Measurements from ENCODE around the gene MYL11.

MYL11 gene

DNA sequence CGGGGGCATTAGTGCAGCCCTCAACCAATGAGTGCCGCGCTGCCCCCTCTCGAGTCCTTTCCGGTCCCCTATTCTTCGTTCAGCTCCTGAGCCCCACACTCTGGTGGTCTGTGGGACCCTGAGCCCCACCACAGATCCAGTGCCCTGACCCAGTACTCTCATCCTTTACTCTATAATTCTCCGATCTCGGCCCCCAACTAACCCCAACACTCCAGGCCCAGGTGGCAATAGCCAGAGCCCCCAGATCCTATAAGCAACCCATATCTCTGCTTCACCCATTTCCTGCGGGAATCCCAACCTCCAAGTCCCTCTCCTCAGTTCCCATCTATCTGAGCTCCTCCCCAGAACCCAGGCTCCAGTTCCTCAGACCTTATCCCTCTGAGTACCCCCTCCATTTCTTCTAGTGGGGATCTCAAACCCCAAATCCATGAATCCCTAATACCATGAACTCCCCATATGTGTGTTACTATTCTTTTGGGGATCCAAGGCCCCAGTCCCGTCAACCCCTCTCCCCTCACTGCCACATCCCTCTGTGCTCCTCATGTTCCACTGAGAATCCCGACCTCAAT, 3.3 kb upstream of the MYL11 start:
- no peak for DNase-seq (ENCODE audit: low read depth)

GRCh38 chr16:30372038-30372712, 2.4 kb upstream of the MYL11 start:
- DNase-seq (ENCODE audit: low read depth) = no peak

- no peak for DNase-seq (ENCODE audit: low read depth)
These were observed 1.9 kb upstream of the MYL11 start for GRCh38 chr16:30372725-30373124.

DNA sequence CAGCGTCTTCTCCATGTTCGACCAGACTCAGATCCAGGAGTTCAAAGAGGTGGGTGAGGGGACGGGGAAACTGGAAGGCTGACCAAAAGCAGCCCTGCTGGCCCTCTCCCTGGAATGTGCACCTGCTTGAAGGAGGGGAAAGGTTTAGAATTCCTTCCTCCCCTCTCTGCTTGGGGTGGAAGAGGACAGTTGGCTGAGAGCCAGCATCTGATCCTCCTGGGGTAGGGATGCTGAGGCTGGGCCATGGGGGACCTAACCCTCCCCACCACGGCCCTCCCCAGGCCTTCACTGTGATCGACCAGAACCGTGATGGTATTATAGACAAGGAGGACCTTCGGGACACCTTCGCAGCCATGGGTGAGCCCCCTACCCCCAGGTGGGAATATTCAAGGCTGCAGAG, 1.3 kb downstream of the MYL11 start:
- no peak for DNase-seq (ENCODE audit: low read depth)

DNA sequence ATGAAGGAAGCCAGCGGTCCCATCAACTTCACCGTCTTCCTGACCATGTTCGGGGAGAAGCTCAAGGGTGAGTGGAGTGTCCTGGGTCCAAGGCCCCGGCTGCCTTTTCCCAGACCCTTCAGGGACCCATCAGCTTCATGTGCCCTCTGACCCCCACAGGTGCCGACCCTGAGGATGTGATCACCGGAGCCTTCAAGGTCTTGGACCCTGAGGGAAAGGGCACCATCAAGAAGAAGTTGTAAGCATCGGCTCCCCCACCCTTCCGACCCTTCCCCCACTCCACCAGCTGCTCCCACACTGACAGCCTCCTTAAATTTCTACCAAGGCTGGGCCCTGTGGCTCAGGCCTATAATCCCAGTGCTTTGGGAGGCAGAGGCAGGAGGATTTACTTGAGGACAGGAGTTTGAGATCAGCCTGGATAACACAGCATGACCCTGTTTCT, 1.9 kb downstream of the MYL11 start:
- no peak for DNase-seq (ENCODE audit: low read depth)

- DNase-seq (ENCODE audit: low read depth) = no peak
These were observed 2.6 kb downstream of the MYL11 start for GRCh38 chr16:30377050-30377811.

DNA sequence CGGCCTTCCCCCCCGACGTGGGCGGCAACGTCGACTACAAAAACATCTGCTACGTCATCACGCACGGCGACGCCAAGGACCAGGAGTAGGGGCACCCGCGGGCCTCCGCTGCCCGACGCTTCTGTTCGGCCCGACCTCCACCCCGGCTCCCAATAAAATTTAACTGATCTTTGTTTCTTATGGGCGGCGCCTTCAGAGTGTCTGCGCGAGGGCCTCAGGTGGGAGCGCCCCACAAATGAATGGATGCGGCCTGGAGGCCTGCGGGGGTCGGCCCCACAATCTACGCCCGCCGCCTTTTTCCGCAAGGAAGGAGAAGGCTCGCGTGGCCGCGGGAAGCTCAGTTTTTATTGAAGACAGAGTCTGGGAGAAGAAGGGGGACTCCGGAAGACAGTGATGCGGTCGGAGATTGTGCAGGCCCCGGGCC, 3.2 kb downstream of the MYL11 start:
- DNase-seq (ENCODE audit: low read depth) = peak; percentile 88

- peak; percentile 98 for DNase-seq (ENCODE audit: low read depth)
These were observed 3.9 kb downstream of the MYL11 start for GRCh38 chr16:30378236-30379157.

GRCh38 chr16:30379158-30379783, 4.7 kb downstream of the MYL11 start:
- no peak for DNase-seq (ENCODE audit: low read depth)

- no peak for DNase-seq (ENCODE audit: low read depth)
These were observed 5.6 kb downstream of the MYL11 start for GRCh38 chr16:30380072-30380802.

DNA sequence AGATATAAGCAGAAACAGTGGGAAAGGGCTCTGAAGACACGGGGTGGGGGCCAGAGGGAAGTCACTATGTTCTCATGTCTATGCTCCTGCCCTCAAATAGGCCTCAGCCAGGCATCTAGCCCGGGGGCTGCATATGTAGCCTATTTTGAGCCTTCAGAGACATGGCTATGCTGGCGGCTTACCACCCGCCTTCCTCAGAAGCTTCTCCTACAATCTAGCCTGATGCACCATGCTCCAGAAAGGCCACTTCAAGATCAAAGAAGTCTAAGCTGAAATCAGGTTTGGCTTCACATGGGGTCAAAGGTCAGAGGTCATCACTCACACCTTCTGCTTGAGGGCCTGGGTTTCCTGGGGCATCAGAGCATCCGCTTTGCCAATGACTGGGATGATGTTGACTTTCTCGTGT, 6.2 kb downstream of the MYL11 start:
- no peak for DNase-seq (ENCODE audit: low read depth)

GRCh38 chr16:30381291-30382041, 6.9 kb downstream of the MYL11 start:
- DNase-seq (ENCODE audit: low read depth) = no peak

- no peak for DNase-seq (ENCODE audit: low read depth)
These were observed 7.7 kb downstream of the MYL11 start, which contains the start of gene SEPTIN1 for GRCh38 chr16:30382111-30382881. TSS of gene SEPTIN1 (minus strand) at chr16:30382561. CDS start at chr16:30382542, 19 bp downstream.

- DNase-seq (ENCODE audit: low read depth) = no peak
These were observed 8.9 kb downstream of the MYL11 start for GRCh38 chr16:30383521-30383920.

- DNase-seq (ENCODE audit: low read depth) = peak; percentile 33
These were observed 20.1 kb downstream of the MYL11 start for GRCh38 chr16:30394592-30395154.

- peak; percentile 92 for DNase-seq (ENCODE audit: low read depth)
These were observed 20.8 kb downstream of the MYL11 start, which contains the start of gene ZNF48 for GRCh38 chr16:30395155-30395991. TSS of gene ZNF48 (plus strand) at chr16:30395420. CDS start at chr16:30395795, 375 bp downstream.

DNA sequence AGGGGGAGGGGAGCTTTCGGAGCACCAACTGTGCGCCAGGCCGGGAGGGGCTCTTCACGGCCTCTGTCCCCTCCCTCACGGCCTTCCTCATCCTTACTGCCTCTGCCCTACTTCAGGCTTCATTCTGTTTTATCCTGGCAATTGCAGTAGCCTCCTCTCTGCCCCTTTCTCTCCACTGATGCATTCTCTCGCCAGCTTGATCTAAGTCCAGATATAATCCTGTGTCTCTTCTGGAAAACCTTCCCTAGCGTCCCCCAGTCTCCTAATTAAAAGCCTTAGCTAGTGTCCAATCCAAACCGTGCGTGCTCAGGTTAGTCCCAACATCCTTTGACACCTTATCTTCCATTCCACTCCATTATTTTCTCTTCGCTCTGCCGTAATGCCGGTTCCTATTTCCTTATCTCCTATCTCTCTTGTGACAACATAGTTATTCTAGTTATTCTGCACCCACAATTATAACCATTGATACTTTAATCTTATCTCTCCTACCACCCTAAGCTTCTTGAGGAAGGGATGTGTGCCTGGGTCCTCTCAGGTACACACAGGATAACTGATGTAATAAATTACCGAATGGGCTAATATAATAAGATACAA, 21.5 kb downstream of the MYL11 start:
- DNase-seq (ENCODE audit: low read depth) = no peak

Measured in iris pigment epithelial cell (primary cell).